SIG-M5 treated with dmso at 0.1 percent for 504 hours (cell line): ENCODE results near the gene LMF2.

Experiments
- DNase-seq: peaks from one replicate; lab custom pipeline; 2025; ENCODE audit not compliant: unreplicated experiment; lab: John Stamatoyannopoulos, UW

LMF2 gene

DNA sequence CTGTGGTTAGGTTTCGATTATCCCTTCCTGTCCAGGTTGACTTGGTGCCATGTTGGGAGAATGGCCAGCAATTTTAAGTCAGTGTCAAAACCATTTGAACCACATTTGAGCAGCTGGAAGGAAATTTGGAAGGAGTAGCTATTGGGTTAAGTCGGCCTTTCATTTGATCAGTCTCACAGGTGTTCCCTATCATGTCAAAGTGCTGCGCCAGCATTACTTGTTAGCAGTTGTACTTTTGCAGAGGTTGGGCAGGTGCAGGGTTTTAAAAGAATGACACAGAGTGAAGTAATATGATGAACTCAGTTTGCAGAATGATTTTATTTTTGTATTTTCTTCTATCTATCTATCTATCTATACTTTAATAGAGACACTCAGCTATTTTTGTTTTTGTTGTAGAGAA, 28.7 kb upstream of the LMF2 start:
- DNase-seq = no peak

DNA sequence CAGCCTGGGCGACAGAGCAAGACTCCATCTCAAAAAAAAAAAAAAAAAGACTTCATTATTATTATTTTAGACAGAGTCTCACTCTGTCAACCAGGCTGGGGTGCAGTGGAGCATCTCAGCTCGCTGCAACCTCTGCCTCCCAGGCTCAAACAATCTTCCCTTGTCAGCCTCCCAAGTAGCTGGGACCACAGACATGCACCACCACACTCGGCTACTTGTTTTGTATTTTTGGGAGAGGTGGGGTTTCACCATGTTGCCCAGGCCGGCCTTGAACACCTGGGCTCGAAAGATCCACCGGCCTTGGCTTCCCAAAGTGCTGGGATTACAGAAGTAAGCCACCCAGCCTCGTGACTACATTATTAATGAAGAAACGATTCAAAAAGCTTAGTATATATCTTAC, 27.6 kb upstream of the LMF2 start:
- no peak for DNase-seq

DNA sequence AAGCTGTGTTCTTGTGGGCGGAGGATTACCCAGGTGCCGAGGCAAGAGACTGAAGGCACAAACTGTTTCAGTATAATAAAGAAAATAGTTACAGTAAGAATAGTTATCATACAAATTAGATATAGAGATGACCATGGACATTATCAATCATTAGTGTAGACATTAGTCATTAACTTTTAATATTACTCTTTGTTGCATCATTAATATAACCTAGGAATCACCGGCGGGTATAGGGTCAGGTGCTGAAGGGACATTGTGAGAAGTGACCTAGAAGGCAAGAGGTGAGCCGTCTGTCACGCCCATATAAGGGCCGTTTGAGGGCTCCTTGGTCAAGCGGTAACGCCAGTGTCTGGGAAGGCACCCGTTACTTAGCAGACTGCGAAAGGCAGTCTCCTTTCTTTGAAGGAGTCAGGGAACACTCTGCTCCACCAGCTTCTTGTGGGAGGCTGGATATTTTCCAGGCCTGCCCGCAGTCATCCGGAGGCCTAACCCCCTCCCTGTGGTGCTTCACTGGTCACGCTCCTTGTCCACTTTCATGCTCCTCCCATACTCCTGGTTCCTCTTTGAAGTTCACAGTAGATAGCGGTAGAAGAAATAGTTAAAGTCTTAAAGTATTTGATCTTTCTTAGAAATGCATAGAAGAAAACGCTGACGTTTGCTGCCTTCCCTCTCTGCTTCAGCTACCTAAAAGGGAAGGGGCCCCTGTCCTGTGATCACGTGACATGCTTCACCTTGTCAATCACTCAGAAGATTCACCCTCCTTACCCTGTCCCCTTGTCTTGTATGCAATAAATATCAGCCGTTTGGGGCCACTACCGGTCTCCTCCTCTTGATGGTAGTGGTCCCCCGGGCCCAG, 26.6 kb upstream of the LMF2 start:
- peak; percentile 76 for DNase-seq

DNA sequence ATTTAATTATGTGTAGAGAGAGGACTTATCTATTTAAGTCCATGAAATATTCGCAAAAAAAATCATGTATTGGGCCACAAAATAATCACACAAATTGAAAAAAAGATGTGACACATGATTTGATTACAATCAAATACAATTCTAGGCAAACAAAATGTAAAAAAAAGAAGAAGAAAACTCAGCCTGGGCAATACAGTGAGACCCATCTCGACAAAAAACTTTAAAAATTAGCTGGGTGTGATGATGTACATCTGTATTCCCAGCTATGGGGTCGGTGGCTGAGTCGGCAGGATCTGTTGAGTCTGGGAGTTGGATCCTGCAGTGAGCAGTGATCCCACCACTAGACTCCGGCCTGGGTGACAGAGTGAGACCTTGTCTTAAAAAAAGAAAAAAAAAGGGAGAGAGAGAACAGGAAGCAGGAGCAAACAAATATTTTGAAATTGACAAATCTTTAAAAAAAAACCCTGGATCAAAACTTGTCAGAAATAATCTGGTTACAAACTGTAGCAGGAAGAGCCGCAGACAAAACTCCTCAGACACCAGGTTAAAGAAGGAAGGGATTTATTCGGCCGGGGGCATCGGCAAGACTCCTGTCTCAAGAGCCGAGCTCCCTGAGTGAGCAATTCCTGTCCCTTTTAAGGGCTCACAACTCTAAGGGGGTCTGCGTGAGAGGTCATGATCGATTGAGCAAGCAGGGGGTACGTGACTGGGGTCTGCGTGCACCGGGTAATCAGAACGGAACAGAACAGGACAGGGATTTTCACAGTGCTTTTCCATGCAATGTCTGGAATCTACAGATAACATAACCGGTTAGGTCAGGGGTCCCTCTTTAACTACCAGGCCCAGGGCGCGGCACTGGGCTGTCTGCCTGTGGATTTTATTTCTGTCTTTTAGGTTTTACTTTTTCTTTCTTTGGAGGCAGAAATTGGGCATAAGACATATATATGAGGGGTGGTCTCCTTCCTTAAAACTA, 25.6 kb upstream of the LMF2 start:
- no peak for DNase-seq

DNA sequence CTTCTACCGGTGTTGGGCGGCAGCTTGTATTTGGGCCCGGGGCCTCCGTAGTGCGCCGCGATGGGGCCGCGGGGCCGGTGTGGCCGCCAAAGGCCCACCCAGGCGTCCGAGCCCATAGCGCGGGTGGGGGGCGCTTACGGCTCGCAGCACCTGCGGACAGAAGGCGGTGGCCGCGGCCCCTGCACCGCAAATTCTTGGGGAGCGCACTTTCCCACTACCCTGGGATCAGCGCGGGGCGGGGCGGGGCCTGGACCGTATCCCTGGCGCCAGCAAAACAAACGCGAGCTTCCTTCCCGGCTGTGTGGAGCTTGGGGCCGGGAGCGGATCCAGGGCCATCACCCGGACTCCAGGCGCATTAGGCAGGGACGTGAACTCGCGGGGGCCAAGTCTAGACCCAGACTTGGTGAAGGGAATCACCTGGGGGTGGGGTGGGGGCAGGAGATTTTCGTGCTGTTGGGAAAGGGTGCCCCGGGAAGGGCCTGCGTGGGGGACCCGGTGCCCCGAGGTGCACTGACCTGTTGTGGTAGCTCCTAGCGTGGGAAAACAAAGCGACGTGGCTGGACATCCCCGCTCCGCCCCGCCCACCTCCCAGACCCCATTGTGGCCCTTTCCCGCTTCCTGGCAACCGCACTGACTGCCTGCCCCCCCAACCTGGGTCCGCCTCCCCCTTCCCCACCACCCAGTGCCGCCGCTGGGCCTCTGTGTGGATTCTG, 24.6 kb upstream of the LMF2 start:
- DNase-seq = no peak

DNA sequence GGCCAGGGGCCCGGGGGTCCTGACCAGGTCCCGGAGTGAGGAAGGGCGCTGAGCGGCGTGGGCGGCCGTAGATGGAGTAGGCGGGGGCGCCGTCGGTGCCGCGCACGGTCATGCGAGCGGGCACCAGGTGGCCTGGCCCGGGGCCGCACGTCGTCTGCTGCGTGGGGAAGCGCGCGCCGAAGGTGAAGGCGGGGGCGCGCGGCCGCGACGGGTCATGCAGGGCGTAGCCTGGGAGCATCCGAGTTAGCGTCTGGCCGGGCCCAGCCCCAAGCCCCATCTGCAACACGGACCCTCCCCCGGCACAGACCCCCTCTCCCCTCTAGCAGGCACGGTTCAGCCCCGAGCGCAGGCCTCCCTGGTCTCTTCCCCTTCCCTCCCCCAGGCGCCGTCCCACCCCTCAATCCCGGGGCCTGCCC, 24.1 kb upstream of the LMF2 start:
- DNase-seq = peak; percentile 45

DNA sequence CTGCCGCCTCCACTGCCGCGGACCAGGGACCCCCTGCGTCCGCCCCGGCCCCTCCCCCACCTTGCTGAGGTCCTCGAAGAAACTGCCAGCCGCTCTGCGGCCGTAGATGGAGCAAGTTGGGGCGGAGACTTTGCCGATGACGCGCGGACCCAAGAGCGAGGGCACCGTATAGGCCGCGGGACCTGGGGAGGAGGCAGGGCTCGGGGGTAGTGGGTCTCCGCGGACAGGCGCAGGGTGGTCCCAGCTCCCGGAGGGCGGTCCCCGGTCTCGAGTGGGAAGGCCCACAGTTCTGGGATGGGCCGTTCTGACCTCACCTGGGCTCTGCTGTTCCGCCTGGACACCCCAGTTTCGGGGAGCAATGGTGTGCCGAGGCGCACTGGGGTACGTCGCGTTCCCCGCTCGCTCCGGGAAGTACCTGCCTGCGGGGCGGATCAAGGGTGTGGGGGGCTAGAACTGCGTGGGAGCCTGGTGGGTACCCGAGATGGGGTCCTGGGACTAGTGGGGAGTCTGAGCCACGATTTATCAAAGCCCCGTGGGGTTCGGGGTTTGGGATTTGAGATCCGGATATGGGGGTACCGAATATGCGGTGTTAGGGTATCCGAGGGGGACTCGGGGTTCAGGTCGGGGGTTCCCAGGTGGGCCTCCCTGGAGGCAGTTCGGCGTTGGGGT, 23.5 kb upstream of the LMF2 start:
- peak; percentile 87 for DNase-seq

DNA sequence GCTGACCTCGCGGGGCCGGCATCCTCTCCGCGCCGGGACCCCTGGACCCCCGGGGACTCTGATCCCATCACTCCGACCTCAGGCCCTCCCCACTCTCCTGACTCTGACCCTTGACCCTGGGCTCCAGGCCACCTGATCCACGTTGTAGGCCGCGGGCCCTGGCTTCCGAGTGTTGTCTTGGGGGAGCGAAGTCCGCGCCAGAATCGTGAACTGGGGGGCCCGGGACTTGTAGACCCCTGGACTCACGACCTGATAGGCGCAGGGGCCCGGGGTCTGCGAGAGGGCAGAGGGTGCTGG, 23.0 kb upstream of the LMF2 start:
- DNase-seq = no peak

DNA sequence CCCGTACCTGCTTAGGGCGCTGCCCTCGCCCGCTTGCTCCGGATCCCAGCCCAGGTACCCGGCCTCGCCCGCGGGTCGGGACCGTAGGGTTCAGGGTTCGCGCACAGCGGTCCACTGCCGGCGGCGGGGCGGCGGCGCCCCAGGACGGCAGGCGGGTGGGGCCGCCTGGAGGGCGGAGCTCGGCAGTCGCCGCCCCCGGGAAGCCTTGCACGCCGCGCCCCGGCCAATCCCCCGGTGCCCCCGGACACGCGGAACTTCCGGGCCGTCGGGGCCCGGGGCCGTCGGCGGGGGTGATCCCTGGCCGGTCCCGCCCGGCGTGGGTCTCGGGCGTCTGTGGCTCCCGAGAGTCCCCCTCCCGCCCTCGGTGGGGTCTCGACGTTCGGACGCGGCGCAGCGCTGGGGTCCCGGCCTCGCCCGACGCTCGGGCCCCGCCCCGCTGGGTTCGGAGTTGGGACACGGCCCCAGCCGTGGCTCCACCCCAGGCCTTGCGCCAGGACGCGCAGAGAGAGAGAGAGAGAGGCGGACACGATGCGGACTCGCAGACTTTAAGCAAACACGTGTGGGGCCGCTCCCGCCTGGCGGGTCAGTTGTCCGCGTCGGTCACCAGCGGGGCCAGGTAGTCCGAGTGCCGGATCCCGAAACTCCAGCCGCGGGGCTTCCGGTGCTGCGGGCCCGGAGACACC, 22.5 kb upstream of the LMF2 start, which contains the start of gene TYMP:
Gene TYMP, minus strand, starts transcription at position 116 of the 683 bp plus-strand sequence. CDS start 303 bp downstream, outside the sequence.
- DNase-seq = peak; percentile 79

DNA sequence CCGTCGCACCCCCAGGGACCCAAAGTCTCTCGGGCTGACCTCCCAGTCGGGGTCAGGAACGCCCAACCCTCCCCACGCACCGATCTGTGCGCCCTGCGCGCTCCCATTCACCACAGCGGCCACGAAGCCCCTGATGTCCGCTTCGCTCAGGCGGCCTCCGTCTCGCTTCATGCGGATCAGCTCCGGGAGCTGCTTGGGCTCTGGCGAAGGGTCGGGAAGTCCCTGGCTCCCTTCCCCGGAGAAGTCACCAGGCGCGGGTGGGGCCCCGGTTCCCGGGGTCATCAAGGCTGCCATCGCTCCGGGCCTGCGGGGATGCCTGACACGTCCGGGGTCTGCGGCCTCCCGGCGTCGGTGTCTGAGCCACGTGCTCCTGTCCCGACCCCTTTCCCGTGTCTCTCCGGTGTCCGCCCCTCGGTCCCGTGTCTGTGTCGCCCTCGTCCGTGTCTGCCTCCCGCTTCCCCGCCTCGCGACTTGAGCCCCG, 22.0 kb upstream of the LMF2 start:
- DNase-seq = peak; percentile 41

DNA sequence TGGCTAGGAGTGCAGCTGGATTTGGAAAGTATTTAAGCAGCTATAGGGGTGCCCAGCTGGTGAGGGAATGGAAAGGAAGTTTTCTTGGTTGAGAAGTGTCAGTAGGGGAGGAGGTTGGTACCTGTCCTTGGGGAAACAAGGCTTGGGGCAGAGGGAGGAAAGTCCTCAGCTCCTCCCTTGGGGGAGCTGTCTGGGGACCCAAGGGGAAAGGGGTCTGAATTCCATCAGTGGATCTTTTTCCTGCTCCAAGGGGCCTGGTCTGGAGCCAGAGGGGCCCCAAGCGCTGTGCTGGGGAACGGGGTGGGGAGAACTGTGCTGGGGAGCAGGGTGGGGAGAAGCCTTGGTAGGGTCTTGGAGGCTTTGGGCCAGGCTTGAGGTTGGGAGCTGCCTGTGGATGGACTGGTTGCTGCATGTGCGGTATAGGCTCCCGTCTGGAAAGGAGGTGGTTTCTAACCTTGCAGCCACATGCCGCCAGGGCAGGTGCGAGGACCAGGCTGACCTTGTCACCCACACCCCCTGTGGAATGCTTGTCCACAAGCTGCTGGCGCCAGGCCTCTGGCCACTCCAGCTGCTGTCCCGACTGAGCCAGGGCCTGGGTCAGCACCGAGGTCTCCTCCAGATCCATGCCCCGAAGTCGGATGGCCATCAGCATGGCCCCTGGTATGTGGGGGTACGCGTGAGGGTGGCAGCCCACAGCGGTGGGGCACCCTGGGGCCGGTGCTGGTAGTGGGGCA, 21.3 kb upstream of the LMF2 start:
- DNase-seq = no peak

DNA sequence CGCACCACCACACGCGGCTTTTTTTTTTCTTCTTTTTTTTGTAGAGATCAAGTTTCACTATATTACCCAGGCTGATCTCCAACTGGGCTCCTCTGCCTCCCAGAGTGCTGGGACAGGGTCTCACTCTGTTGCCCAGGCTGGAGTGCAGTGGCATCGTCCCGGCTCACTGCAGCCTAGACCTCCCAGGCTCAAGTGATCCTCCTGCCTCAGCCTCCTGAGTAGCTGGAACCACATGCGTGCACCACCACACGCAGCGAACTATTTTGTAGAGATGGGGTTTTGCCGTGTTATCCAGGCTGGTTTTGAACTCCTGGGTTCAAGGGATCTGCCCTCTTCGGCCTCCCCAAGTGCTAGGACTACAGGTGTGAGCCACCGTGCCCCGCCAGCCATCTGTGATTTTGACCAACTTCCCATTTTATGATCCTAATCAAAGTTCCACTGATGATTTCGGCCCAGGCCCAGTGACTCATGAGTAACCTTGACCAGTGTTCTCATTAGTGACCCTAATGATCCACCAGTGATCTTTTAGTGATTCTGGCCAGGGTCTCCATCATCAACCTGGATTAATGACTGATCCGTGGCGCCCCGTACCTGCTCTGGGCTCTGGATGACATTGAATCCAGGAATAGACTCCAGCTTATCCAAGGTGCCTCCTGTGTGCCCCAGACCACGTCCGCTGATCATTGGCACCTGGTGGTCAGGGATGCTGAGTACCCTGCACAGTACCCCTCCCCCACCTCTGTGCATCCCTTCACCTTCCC, 20.6 kb upstream of the LMF2 start:
- DNase-seq = no peak

DNA sequence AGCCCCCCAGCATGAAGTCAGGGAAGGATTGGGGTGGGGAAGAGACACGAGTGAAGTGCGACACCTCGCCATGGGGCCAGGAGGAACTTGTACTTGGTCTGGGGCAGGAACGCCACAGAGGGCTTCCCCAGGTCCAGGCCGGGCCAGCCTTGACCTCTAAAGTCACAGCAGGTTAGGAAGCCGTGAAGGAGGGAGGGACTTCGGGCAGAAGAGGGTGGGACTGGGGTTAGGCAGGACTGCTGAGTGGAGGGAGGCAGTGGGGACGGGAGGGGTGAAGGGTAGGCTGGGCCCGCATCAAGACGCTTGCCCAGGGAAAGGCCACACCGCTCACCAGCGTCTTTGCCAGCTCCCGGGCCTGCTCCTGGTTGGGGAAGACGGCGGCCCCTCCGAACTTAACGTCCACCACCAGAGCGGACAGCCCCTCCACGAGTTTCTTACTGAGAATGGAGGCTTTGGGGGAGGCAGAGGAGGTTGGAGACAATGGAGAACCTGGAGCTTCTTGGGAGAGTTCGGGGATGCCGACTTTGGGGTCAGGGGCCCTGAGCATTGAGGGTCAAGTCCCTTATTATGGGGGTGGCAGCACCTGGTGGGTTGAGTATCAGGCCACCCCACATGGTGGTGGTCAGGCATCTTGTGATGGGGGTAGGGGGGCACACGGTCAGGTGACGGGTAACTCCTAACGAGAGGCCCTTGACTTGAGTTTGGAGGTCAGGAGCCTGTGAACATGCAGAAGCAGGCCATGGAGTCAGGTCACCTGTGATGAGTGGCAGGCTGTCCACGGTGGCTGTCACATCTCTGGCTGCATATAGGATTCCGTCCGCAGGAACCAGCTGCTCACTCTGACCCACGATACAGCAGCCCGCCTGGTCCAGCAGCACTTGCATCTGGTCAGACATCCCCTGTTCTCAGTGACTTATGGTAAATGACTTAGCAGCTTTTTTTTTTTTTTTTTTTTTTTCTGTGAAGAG, 19.6 kb upstream of the LMF2 start:
- peak; percentile 84 for DNase-seq

DNA sequence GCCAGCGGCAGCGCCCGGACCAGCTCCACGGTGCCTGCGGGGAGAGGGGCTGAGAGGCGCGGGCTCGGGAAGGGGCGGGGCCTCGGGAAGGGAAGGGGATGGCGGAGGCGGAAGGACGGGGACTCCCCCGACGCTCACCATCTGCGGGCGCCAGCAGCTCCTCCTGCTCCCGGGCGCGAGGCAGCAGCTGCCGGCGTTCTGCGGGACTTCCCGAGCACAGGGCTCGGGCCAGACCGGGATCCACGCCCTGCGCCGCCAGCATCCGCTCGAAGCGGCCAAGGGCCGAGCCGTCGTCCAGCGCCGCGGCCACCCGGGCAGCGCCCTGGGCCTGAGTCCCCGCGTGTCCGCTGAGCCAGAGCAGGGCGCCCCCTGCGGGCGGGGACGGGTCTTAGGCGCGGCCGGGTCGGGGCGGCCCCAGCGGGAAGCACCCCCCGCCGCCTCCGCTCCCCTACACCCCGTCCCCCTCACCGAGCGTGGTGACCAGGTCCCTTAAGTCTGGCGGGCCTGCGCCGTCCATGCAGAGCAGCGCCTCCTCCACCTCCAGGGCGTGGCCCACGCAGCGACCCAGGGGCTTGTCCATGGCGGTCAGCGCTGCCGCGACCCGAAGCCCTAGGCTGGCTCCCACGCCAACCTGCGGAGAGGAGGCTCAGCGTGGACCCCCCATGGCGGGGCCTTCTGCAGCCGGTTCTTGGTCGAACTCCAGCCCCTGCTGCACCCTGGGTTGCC, 18.8 kb upstream of the LMF2 start:
- DNase-seq = peak; percentile 65

DNA sequence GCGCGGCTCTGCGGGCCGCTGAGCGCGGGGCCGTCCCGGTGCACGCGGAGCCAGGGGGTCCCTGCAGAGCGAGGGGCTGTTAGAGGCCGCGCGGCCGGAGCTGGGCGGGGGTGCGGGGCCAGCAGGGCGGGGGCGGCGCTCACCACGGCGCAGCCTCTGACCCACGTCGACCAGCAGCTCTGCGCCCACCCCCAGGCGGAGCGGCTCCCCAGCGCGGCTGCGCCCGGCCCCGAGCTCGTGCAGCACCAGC, 18.3 kb upstream of the LMF2 start:
- no peak for DNase-seq

DNA sequence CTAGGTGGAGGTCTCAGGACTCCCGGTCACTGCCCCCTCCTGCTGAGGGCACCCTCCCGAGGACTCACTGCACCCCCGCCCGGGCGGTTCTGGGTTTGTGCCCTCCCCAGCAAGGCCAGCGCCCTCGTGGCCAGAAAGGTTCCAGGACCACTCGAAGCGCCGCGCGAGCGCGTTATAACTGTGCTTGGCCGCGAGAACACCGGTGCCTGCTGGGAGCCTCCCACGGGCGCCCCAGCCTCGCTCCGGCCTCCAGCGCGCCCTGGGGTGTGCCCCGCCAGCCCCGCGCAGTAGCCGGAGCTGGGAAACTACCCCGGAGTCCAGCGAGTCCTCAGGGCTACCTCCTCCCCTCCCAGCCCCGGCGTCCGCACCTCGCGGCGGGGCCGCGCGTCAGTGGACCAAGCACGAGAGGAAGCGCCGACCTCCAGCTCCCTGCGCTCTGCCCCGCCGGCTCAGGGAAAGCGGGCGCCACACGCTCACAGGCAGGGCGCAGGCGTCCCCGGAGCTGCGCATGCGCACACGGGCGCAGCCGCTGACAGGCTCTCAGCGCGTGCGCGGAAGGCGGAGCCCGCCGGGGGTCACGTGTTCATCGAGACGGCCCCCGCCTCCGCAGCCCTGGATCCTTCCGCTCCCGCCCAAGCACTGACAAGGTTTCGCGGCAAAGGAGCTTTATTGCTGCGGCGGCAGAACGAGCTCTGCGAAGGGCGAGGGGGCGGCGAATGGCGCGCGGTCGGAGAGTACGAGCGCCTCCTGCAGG, 17.8 kb upstream of the LMF2 start, which contains the start of gene SCO2:
Gene SCO2, minus strand, starts transcription at position 495 of the 754 bp plus-strand sequence. CDS start 1,187 bp downstream, outside the sequence.
- peak; percentile 87 for DNase-seq
